ENCODE results near the gene ZNF12. TPM values are rescaled to one million over a fixed set of nuclear protein-coding genes. Genes with fewer than 3 reads are reported as not detected.
"Not testable (repeated sequence)": the region's sequence is repeated elsewhere in the genome, so short reads cannot be mapped to it uniquely, and the experiment has no call there.

The ZNF12 gene
- 100 to 1,000 TPM in 1 of 5 donors, 10 to 100 TPM in 4; 21.9 to 222 (median 37.1) TPM for total RNA-seq
- polyA plus RNA-seq: 1 to 10 TPM; 3.9 to 7.3 (median 6.6) TPM
- long read RNA-seq, donor 1, full-length matches to known transcripts: 4 of 4 reads
- long read RNA-seq, donor 1, partial matches to known transcripts: 0 of 4 reads
- long read RNA-seq, donor 1, other reads (novel, unspliced or antisense): 0 of 4 reads
- long read RNA-seq, donor 2, full-length matches to known transcripts: 2 of 2 reads
- long read RNA-seq, donor 2, partial matches to known transcripts: 0 of 2 reads
- long read RNA-seq, donor 2, other reads (novel, unspliced or antisense): 0 of 2 reads
- long read RNA-seq, donor 3, full-length matches to known transcripts: 3 of 3 reads
- long read RNA-seq, donor 3, partial matches to known transcripts: 0 of 3 reads
- long read RNA-seq, donor 3, other reads (novel, unspliced or antisense): 0 of 3 reads
- long read RNA-seq, donor 4: 0 reads
- long read RNA-seq, donor 5, full-length matches to known transcripts: 3 of 3 reads
- long read RNA-seq, donor 5, partial matches to known transcripts: 0 of 3 reads
- long read RNA-seq, donor 5, other reads (novel, unspliced or antisense): 0 of 3 reads
- long read RNA-seq, donor 6, full-length matches to known transcripts: 11 of 11 reads
- long read RNA-seq, donor 6, partial matches to known transcripts: 0 of 11 reads
- long read RNA-seq, donor 6, other reads (novel, unspliced or antisense): 0 of 11 reads
- long read RNA-seq, donor 7, full-length matches to known transcripts: 11 of 11 reads
- long read RNA-seq, donor 7, partial matches to known transcripts: 0 of 11 reads
- long read RNA-seq, donor 7, other reads (novel, unspliced or antisense): 0 of 11 reads
- long read RNA-seq, donor 8, full-length matches to known transcripts: 5 of 5 reads
- long read RNA-seq, donor 8, partial matches to known transcripts: 0 of 5 reads
- long read RNA-seq, donor 8, other reads (novel, unspliced or antisense): 0 of 5 reads
- long read RNA-seq, donor 9, full-length matches to known transcripts: 4 of 4 reads
- long read RNA-seq, donor 9, partial matches to known transcripts: 0 of 4 reads
- long read RNA-seq, donor 9, other reads (novel, unspliced or antisense): 0 of 4 reads
- long read RNA-seq, donor 10, full-length matches to known transcripts: 3 of 3 reads
- long read RNA-seq, donor 10, partial matches to known transcripts: 0 of 3 reads
- long read RNA-seq, donor 10, other reads (novel, unspliced or antisense): 0 of 3 reads

- Histone ChIP-seq H3K4me3 (peak within 1 kb of the TSS; percentile 87 to 100 (median 98)), H3K36me3 (peaks cover 15 to 30% (median 24%) of the 10 kb centered on the region in 4 donors), H3K9me3 (peaks cover 0 to 17% (median 8%) of the 10 kb centered on the region in 4 donors), H3K27me3 (peaks cover 0 to 21% (median 7%) of the 10 kb centered on the region in 3 donors), H3K27ac (peak within 1 kb of the TSS; percentile 78 to 96 (median 90)), H3K4me1 (peaks cover 22 to 37% (median 35%) of the 10 kb centered on the region in 4 donors)
- TF ChIP-seq CTCF (IDR thresholded peaks at IDR 0.05) (no peak), POLR2A (IDR thresholded peaks at IDR 0.05) (peak in 1 of 4 donors; percentile 23), EP300 (IDR thresholded peaks at IDR 0.05) (no peak), POLR2AphosphoS5 (IDR thresholded peaks at IDR 0.05) (peak; percentile 84 to 93 (median 90))
- intact Hi-C loops (cut with DNase I; ENCODE audit: low total_unique reads): no loop called here
- WGBS, 5 donors: 1 to 7% (median 1%) methylated on average over 22 to 65 of the region's 65 CpGs
- peak; percentile 98 to 99 for DNase-seq
These were observed at the start of gene ZNF12 for GRCh38 chr7:6706666-6707407. Gene ZNF12 (minus strand): TSS chr7:6706947. CDS start chr7:6705173, 1,774 bp downstream.

DNA sequence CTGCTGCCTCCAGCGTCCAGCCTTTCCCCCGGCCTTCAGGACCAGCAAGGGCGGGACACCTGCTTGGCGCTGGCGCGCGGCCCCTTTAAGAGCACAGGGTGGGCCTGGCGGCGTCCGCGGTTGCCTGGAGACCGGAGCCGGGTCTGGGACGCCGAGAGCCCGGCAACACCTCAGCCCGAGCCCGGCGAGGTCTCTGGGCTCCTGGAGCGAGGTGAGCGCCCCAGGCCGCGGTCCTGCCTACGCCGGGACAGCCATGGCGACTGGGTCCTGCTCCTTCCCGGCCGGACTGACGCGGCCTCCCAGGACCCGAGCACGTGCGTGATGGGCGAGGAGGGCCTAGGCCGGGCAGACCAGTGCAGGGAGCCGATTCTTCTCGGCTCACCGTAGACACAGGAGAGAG, 47.2 kb upstream of the ZNF12 start, which contains the start of gene RSPH10B2:
Gene RSPH10B2, plus strand, starts transcription at position 140 of the 400 bp plus-strand sequence. CDS start 3,575 bp downstream, outside the sequence.
- H3K4me3 ChIP-seq; H3K9me3 ChIP-seq; H3K4me1 ChIP-seq; H3K27ac ChIP-seq; H3K36me3 ChIP-seq; H3K27me3 ChIP-seq; intact Hi-C loops (cut with DNase I; ENCODE audit: low total_unique reads); DNase-seq: not testable (repeated sequence)
- 3 to 9% (median 5%) methylated on average over 11 to 23 of the region's 38 CpGs; no CpG with 5 or more reads in 2 of the 5 donors for WGBS, 5 donors

DNA sequence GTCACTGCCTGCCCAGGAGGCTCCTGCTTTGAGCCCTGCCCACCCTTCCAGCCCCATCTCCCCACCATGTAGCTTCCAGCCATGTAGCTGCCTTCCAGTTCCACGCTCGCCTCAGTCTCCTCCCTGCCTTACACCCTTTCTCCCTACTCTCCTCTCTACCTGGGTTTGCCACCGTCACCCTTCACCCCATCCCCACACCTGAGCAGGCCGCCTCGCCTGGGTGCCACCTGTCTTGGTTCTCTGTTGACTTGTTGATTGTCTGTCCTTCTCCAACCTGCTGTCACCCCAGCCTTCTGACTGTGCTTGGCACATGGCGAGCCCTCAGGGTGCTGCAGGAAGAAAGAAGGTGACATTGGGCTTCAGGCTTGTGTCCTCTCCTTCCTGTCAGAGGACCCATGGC, 43.4 kb upstream of the ZNF12 start:
- DNase-seq; H3K4me3 ChIP-seq; H3K9me3 ChIP-seq; H3K27me3 ChIP-seq; H3K27ac ChIP-seq; intact Hi-C loops (cut with DNase I; ENCODE audit: low total_unique reads); H3K4me1 ChIP-seq: not testable (repeated sequence)
- 89 to 93% (median 91%) methylated on average over 3 to 4 of the region's 6 CpGs for WGBS, 5 donors
- H3K36me3 ChIP-seq: peaks cover 9 to 31% (median 14%) of the 10 kb centered on the region in 4 donors

DNA sequence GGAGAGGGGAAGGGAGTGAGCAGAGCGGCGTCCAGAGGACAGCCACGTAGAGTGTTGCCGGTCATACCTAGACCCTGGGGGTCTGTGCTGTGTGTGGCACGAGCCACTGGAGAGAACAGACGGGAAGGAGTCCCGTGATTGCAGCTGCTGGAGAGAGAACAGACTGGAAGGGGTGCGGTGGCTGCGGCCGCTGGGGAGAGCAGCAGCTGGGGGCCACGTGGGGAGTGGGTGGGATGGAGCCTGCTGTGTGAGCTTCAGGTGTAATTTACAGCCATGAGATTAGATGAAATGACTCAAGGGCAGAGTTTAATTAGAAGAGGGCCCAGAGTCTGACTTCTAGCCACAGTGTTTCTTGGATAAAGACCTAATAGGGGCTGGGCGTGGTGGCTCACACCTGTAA, 42.6 kb upstream of the ZNF12 start:
- H3K27ac ChIP-seq; H3K9me3 ChIP-seq; H3K4me1 ChIP-seq; intact Hi-C loops (cut with DNase I; ENCODE audit: low total_unique reads); H3K4me3 ChIP-seq; DNase-seq; H3K27me3 ChIP-seq: not testable (repeated sequence)
- 83 to 95% (median 94%) methylated on average over 4 to 7 of the region's 12 CpGs for WGBS, 5 donors
- H3K36me3 ChIP-seq: peaks cover 9 to 35% (median 15%) of the 10 kb centered on the region in 4 donors

GRCh38 chr7:6744410-6745100, 37.8 kb upstream of the ZNF12 start:
- intact Hi-C loops (cut with DNase I; ENCODE audit: low total_unique reads); H3K27me3 ChIP-seq; DNase-seq; H3K9me3 ChIP-seq; H3K27ac ChIP-seq; H3K4me3 ChIP-seq; H3K4me1 ChIP-seq: not testable (repeated sequence)
- 73 to 100% (median 79%) methylated on average over 1 to 2 of the region's 12 CpGs for WGBS, 5 donors
- H3K36me3 ChIP-seq: peaks cover 17 to 54% (median 28%) of the 10 kb centered on the region in 4 donors

- intact Hi-C loops (cut with DNase I; ENCODE audit: low total_unique reads); H3K4me3 ChIP-seq; H3K9me3 ChIP-seq; H3K27ac ChIP-seq; H3K4me1 ChIP-seq; DNase-seq; H3K27me3 ChIP-seq: not testable (repeated sequence)
- WGBS, 5 donors: 90 to 98% (median 96%) methylated on average over 2 to 6 of the region's 11 CpGs; no CpG with 5 or more reads in 1 of the 5 donors
- peaks cover 43 to 75% (median 71%) of the 10 kb centered on the region in 4 donors for H3K36me3 ChIP-seq
These were observed 31.7 kb upstream of the ZNF12 start for GRCh38 chr7:6738415-6738814.

Measured in stomach (tissue), 19 donors.